ENCODE measurements around the gene SLC47A1.

SLC47A1 gene

GRCh38 chr17:19610879-19611278, 77.2 kb downstream of the SLC47A1 start:
- no peak for DNase-seq

GRCh38 chr17:19613979-19614378, 80.3 kb downstream of the SLC47A1 start:
- no peak for DNase-seq

- DNase-seq: no peak
These were observed 81.2 kb downstream of the SLC47A1 start for GRCh38 chr17:19614900-19615299.

- DNase-seq: no peak
These were observed 84.4 kb downstream of the SLC47A1 start for GRCh38 chr17:19618015-19618414.

- no peak for DNase-seq
These were observed 86.2 kb downstream of the SLC47A1 start for GRCh38 chr17:19619705-19620325.

- DNase-seq: no peak
These were observed 88.0 kb downstream of the SLC47A1 start for GRCh38 chr17:19621697-19622096.

GRCh38 chr17:19626079-19626478, 92.4 kb downstream of the SLC47A1 start:
- DNase-seq: no peak

Measured in NCI-H146 (cell line).